HepG2 (cell line): ENCODE measurements around the gene B3GNT9. TPM values are rescaled to one million over a fixed set of nuclear protein-coding genes. Genes with fewer than 3 reads are reported as not detected.

ENCODE experiments used
- CCDC6 ChIP-seq: sonication (generic); formaldehyde crosslinking; IDR thresholded peaks from 2 replicates; pipeline ENCODE4 v1.8.1; 2022; ENCODE audit warnings: mild to moderate bottlenecking, missing genetic modification reagents, moderate library complexity
- FOXA3 ChIP-seq: IDR thresholded peaks from 2 replicates; pipeline ENCODE4 v1.6.1; 2016; ENCODE audit warnings: missing genetic modification reagents, missing compliant biosample characterization
- GTF3A ChIP-seq: sonication (generic); formaldehyde crosslinking; conservative IDR thresholded peaks from 2 replicates; pipeline ENCODE4 v1.4.0; 2020; ENCODE audit warnings: mild to moderate bottlenecking, missing genetic modification reagents
- IRX3 ChIP-seq: sonication (generic); formaldehyde crosslinking; IDR thresholded peaks from 2 replicates; pipeline ENCODE4 v1.8.1; 2023; ENCODE audit warnings: mild to moderate bottlenecking, low read depth, missing genetic modification reagents, borderline replicate concordance
- MIXL1 ChIP-seq: IDR thresholded peaks from 2 replicates; pipeline ENCODE4 v1.6.1; 2016
- NFAT5 ChIP-seq: sonication (generic); formaldehyde crosslinking; IDR thresholded peaks from 2 replicates; pipeline ENCODE4 v1.4.0; 2020; ENCODE audit warnings: missing genetic modification reagents
- NFYB ChIP-seq: sonication (generic); formaldehyde crosslinking; IDR thresholded peaks from 2 replicates; pipeline ENCODE4 v1.4.0; 2020; ENCODE audit warnings: missing genetic modification reagents
- PPARG ChIP-seq: conservative IDR thresholded peaks from 2 replicates; pipeline ENCODE4 v1.6.1; 2016; ENCODE audit warnings: missing biosample characterization, missing genetic modification reagents
- RFX1 ChIP-seq: fragments of 450-650 bp; IDR thresholded peaks from 2 replicates; pipeline ENCODE4 v1.6.1; 2017
- RFXAP ChIP-seq: sonication (generic); formaldehyde crosslinking; IDR thresholded peaks from 2 replicates; pipeline ENCODE4 v1.4.0; 2020; ENCODE audit warnings: missing genetic modification reagents, borderline replicate concordance
- SMARCC2 ChIP-seq: fragments of 450-650 bp; IDR thresholded peaks from 2 replicates; pipeline ENCODE4 v1.6.1; 2017; ENCODE audit warnings: antibody characterized with exemption, mild to moderate bottlenecking
- SNRNP70 ChIP-seq: fragments of 200-400 bp; formaldehyde crosslinking; IDR thresholded peaks from 2 replicates; pipeline ENCODE4 v1.6.1; 2017; ENCODE audit warnings: mild to moderate bottlenecking, low read depth, low read length, moderate library complexity
- STAT6 ChIP-seq: sonication (generic); formaldehyde crosslinking; IDR thresholded peaks from 2 replicates; pipeline ENCODE4 v1.4.0; 2020; ENCODE audit warnings: missing genetic modification reagents, mild to moderate bottlenecking, borderline replicate concordance
- TRIM24 ChIP-seq: sonication (generic); formaldehyde crosslinking; IDR thresholded peaks from 2 replicates; pipeline ENCODE4 v1.8.0; 2022; ENCODE audit warnings: mild to moderate bottlenecking, missing genetic modification reagents
- YY1 ChIP-seq: IDR thresholded peaks from 2 replicates; pipeline ENCODE4 v1.6.1; 2011; ENCODE audit warnings: low read length, low read depth, moderate library complexity, mild to moderate bottlenecking; ENCODE audit not compliant: insufficient read depth, insufficient replicate concordance
- ZNF615 ChIP-seq: sonication (generic); formaldehyde crosslinking; IDR thresholded peaks from 2 replicates; pipeline ENCODE4 v1.5.0; 2020; ENCODE audit warnings: mild to moderate bottlenecking, missing genetic modification reagents, borderline replicate concordance
- ZNF737 ChIP-seq: sonication (generic); formaldehyde crosslinking; IDR thresholded peaks from 2 replicates; pipeline ENCODE4 v1.5.0; 2020; ENCODE audit warnings: missing genetic modification reagents, mild to moderate bottlenecking, borderline replicate concordance
- ZNF839 ChIP-seq: sonication (generic); formaldehyde crosslinking; IDR thresholded peaks from 2 replicates; pipeline ENCODE4 v1.4.0; 2020; ENCODE audit warnings: missing genetic modification reagents, mild to moderate bottlenecking, borderline replicate concordance
- polyA plus RNA-seq, 8 experiments: library from polyadenylated mRNA; depleted of rRNA in 3 of 8; stranded (reverse) in 7 of 8; unstranded in 1 of 8; fragments of >200 nt; fragmentation: Illumina TruSeq in 4 of 8; extraction: Trizol in 4 of 8; gene quantifications; 2 replicates each; pipeline versions ENCODE4 v1.2.1 to v1.2.3, GENCODE V29; 2011 to 2016; ENCODE audit warnings: low read depth in 4 of 8, missing spikeins in 1 of 8, mixed read lengths in 1 of 8; ENCODE audit not compliant: insufficient read depth in 1 of 8
- total RNA-seq, 5 experiments: library from RNA; depleted of rRNA; stranded (reverse); fragments of >200 nt; fragmentation: Illumina TruSeq; extraction: Trizol; gene quantifications; 2 replicates each; pipeline ENCODE4 v1.2.3, GENCODE V29; 2016; ENCODE audit warnings: low read depth in 1 of 5

B3GNT9 gene
- total and polyA plus RNA-seq, 2 of the 13 experiments (the other 11 are each of a cell fraction or from before 2014, with no cell fraction given) = 1.5 to 3.1 TPM

- TF ChIP-seq NFAT5 (CRISPR knock-in tag) (no peak; the same call in 1 of the 2 replicates), ZNF615 (no peak), FOXA3 (CRISPR knock-in tag) (peak; percentile 72), MIXL1 (CRISPR knock-in tag) (peak; percentile 87), SNRNP70 (no peak), GTF3A (CRISPR knock-in tag) (no peak; the same call in 1 of the 2 replicates), IRX3 (CRISPR knock-in tag) (peak; percentile 83), PPARG (CRISPR knock-in tag) (peak; percentile 61; the same call in 1 of the 2 replicates), YY1 (peak; percentile 48), RFX1 (no peak), NFYB (CRISPR knock-in tag) (peak; percentile 75), RFXAP (peak; percentile 73; the same call in 1 of the 2 replicates), TRIM24 (CRISPR knock-in tag) (no peak), CCDC6 (CRISPR knock-in tag) (peak; percentile 45; the same call in 1 of the 2 replicates), ZNF839 (peak; percentile 97), SMARCC2 (no peak), ZNF737 (peak; percentile 88; the same call in 1 of the 2 replicates), STAT6 (CRISPR knock-in tag) (peak; percentile 78; the same call in 1 of the 2 replicates)
These were observed 23.3 kb upstream of the B3GNT9 start (continued) for GRCh38 chr16:67173808-67174705.
